Stimulated activated CD4-positive, alpha-beta T cell treated with anti-CD3 and anti-CD28 coated beads, TNF-alpha, amount 100 ng/mL, for 48 hours (primary cell): ENCODE data around the gene ZBTB46.

Source experiments
- DNase-seq, 3 donors: peaks; one replicate each; pipeline ENCODE4 v3.0.0-alpha.2; 2020; ENCODE audit warnings: low read depth in 3 of 3

The ZBTB46 gene

GRCh38 chr20:63837479-63837878 is 6.4 kb upstream of the ZBTB46 start:
- DNase-seq: no peak

DNA sequence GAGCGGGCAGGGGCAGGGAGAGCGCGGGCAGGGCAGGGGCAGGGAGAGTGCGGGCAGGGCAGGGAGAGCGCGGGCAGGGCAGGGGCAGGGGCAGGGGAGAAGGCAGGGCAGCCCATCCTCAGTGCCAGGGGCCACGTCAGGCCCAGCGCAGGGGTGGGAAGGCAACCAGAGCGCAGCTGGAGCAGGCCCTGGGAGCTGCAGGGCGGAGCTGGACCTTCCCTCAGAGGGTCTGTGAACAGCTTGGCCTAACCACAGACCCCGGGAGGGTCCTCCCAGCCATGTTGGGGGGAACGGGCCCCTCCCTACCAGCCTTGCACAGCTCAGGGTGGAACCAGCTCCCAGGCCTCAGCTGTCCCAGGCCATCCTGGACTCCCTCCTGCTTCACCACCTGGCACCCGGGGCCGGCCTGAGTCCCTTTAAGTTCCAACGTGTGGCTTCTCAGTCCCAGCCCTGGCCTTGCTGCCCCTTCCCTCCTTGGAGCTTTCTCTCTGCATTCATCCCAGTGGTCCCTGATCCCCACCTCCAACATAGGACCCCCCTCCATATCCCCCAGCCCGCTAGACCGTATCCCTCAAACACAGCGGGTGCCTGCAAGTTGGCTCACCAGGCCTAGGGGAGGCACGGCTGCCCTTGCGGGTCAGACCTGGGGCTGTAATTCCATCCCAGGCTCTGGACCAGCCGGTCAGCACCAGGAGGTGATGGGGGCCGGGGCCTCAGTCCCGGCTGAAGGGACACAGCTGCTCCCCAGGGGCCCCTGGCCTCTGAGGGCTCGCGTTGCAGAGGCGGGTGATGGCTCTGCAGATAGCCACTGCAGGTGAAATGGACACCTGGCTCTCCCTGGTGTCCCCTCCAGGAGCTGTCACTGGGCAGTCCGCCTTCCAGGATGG is 5.6 kb upstream of the ZBTB46 start:
- no peak for DNase-seq

- no peak for DNase-seq
Observed at GRCh38 chr20:63835021-63835858, 4.2 kb upstream of the ZBTB46 start.

- no peak for DNase-seq
Observed at GRCh38 chr20:63834491-63834880, 3.4 kb upstream of the ZBTB46 start.

GRCh38 chr20:63833776-63834490 is 2.9 kb upstream of the ZBTB46 start:
- no peak for DNase-seq

DNA sequence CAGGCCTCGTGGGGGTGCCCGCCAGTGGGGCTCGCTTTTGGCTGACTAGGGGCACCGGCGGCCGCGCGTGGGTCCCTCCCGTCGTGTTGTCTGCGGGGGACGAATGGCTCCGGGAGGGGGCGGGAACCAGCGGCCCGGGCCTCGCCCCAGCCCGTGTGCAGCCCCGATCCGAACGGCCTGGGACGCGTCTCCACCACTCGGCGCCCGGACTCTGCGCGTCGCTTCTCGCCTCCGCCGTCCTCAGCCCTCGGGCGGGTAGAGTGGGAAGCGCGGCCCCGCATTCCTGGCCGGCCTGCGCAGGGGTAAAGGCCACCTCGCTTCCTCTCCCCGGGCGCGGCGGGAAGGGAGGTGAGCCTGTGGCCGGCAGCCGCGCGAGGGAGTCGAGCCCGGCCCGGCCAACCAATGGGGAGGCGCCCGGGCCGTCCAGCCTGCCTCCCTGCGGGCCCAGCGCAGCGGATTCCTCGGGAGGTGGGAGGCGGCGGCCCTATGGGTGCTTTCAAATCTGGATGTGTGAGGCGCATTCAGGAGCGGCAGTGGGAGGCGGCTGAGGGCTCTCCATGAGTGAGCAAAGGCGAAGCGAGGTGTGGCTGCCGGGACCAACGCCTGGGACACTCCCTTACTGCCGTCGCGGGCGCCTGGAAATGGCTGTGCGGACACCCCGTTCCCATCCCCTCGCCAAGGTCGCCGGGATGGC is 1.1 kb upstream of the ZBTB46 start:
- no peak for DNase-seq

- DNase-seq: no peak
Observed at GRCh38 chr20:63831646-63831992, 555 bp upstream of the ZBTB46 start.

GRCh38 chr20:63829945-63830835 is 874 bp downstream of the ZBTB46 start:
- no peak for DNase-seq

- no peak for DNase-seq
Observed at GRCh38 chr20:63829603-63829944, 1.5 kb downstream of the ZBTB46 start.

DNA sequence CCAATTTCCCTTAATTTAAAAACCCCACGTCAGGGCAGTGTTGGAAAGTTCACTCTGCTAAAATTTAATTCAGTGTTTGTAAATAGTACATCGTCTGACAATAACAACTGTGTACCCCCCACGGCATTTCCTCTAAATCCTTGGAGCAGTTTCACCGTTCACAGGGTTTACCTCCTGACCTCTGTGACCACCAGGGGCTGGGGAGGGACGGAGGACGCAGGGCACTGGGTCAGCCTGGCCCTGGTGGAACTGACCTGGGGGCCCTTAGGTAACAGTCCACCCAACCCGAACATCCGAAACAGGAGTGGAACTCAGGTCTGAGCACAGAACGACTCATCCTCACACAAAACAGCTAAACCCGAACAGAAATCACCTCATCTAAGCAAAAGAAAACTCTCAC is 2.1 kb downstream of the ZBTB46 start:
- DNase-seq: no peak

GRCh38 chr20:63828545-63828944 is 2.5 kb downstream of the ZBTB46 start:
- no peak for DNase-seq

- DNase-seq: no peak
Observed at GRCh38 chr20:63828124-63828523, 2.9 kb downstream of the ZBTB46 start.

- DNase-seq: no peak
Observed at GRCh38 chr20:63826753-63827152, 4.3 kb downstream of the ZBTB46 start.

DNA sequence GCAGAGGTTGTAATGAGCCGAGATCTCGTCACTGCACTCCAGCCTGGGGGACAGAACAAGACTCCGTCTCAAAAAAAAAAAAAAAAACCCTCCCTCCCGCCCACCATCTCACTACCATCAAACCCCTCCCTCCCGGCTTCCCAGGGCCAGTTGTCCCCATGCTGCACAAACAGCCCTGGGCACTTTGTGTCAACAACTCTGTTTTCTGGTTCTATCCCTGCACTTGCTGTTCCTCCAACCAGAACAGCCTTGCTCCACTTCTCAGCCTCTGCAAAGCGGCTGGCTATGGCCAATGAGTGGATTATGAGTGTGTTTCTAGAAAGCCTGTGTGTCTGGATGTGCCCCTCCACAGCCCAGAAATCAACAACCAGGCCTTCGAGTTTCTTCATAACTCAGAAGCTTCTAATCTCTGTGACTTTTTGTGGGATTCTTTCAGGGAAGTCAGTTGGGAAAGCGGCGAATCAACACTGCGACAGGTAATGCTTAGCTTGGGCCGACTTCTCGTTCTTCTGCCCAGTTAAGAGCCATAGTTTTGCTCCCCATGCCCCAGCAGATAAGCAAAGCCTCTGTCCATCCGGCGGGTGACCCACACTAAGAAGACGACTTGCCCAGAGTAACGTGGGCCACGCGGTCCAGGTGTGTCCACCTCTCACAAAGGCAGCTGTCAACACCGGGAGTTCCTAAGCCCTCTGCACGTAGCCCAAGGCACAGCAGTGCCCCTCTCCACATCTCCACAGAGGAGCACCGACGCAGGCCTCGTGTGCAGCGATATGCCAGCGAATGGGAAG is 5.5 kb downstream of the ZBTB46 start:
- no peak for DNase-seq

DNA sequence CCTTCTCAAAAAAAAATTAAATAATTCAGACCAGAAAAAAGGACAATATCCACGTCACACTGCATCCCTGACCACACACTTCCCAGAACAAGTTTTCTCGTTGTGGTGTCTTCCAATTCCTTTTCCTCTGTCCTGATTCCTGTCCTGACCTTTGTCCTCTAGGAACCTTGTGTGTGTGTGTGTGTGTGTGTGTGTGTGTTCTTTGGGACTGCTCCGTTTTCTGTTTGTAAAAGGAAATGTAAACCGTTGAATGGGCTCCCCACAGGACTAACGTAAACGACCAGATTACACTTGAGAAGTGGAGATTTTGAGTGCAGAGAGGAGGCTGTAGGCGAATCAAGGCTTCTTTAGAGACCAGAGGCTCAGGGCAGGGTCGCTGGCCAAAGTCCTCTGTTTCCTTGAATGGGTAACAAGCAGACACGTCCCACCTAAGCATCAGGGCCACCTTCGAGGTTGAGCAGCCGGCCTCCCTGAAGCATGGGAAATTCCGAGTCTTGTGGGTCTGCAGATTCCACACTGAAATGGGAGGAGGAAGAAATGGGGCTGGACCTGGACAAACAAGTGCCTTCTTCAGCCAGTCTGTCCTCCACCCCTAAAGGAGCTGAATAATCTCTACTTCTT is 7.3 kb downstream of the ZBTB46 start:
- no peak for DNase-seq

DNA sequence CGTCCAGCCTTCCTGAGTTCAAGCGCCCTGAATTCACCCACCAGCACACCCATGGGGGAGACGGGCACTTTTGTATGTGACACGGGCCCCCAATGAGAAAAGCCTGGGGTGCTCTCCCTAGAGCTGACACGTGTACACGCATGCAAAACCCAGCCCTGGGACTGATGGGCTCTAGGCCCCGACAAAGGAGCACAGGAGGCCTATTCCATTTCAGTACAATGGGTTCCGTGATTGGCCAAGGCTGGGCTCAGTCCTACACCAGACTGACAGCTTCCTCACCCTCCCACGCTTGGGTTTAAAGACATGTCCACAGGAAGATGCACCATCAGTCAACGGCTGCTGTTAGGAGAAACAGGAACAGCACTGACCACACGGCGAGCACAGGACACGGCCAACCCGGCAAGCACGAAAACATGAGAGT is 8.8 kb downstream of the ZBTB46 start:
- DNase-seq: no peak

- DNase-seq: no peak
Observed at GRCh38 chr20:63821811-63822210, 9.3 kb downstream of the ZBTB46 start.

GRCh38 chr20:63819224-63819921 is 11.7 kb downstream of the ZBTB46 start:
- no peak for DNase-seq
